Brain microvascular endothelial cell (primary cell): ENCODE measurements around the gene PHLPP1.

ENCODE experiments used
- DNase-seq: peaks from one replicate; pipeline ENCODE4 v3.0.0-alpha.2; 2020
- H3K27ac ChIP-seq: fragments of 250-450 bp; sonication (Bioruptor Pico); 2 replicates; pipeline ENCODE4 v1.5.1; 2020; ENCODE audit warnings: mild to moderate bottlenecking, moderate library complexity
- H3K27me3 ChIP-seq: fragments of 250-450 bp; sonication (Bioruptor Pico); replicated peaks from 2 replicates; pipeline ENCODE4 v1.5.1; 2020; ENCODE audit warnings: mild to moderate bottlenecking
- H3K36me3 ChIP-seq: fragments of 250-450 bp; sonication (Bioruptor Pico); replicated peaks from 2 replicates; pipeline ENCODE4 v1.5.1; 2020; ENCODE audit warnings: mild to moderate bottlenecking
- H3K4me3 ChIP-seq: 2 replicates; pipeline ENCODE4 v1.5.1; 2011; ENCODE audit warnings: low read depth, mild to moderate bottlenecking, control low read depth, low read length, moderate library complexity
- CTCF ChIP-seq: IDR thresholded peaks from 2 replicates; pipeline ENCODE4 v1.5.1; 2011; ENCODE audit warnings: low read depth, mild to moderate bottlenecking, moderate library complexity, low read length, control low read depth, inconsistent platforms; ENCODE audit errors: missing control alignments
- in situ Hi-C: cut with HindIII; loops from 2 replicates; pipeline ENCODE4 v1.10.0; 2017; ENCODE audit warnings: low sequenced_read_pairs, low pct_ligation_motif_present

The PHLPP1 gene

GRCh38 chr18:62767836-62768557, 52.7 kb downstream of the PHLPP1 start:
- H3K4me3 ChIP-seq = no peak overlapping the region
- no peak for DNase-seq
- no peak for TF ChIP-seq CTCF
- H3K27me3 ChIP-seq = no peaks in the 10 kb centered on the region
- in situ Hi-C loops = no loop called here
- H3K36me3 ChIP-seq = no peaks in the 10 kb centered on the region
- H3K27ac ChIP-seq = peak overlapping the region; percentile 30

GRCh38 chr18:62768558-62768943, 53.2 kb downstream of the PHLPP1 start:
- no peak for DNase-seq
- in situ Hi-C loops = no loop called here
- H3K27me3 ChIP-seq = no peaks in the 10 kb centered on the region
- peak overlapping the region; percentile 14 for H3K27ac ChIP-seq
- H3K36me3 ChIP-seq = no peaks in the 10 kb centered on the region
- no peak overlapping the region for H3K4me3 ChIP-seq
- TF ChIP-seq CTCF = no peak

GRCh38 chr18:62769216-62769615, 53.9 kb downstream of the PHLPP1 start:
- Histone ChIP-seq H3K4me3 (no peak overlapping the region), H3K27ac (no peak overlapping the region), H3K27me3 (no peaks in the 10 kb centered on the region), H3K36me3 (no peaks in the 10 kb centered on the region)
- no peak for DNase-seq
- in situ Hi-C loops = no loop called here
- no peak for TF ChIP-seq CTCF

GRCh38 chr18:62771494-62772270, 56.3 kb downstream of the PHLPP1 start:
- Histone ChIP-seq H3K36me3 (no peaks in the 10 kb centered on the region), H3K27ac (no peak overlapping the region), H3K27me3 (no peaks in the 10 kb centered on the region), H3K4me3 (no peak overlapping the region)
- no peak for DNase-seq
- in situ Hi-C loops = no loop called here
- TF ChIP-seq CTCF = no peak

GRCh38 chr18:62772860-62773584, 57.7 kb downstream of the PHLPP1 start:
- Histone ChIP-seq H3K27me3 (no peaks in the 10 kb centered on the region), H3K27ac (no peak overlapping the region), H3K4me3 (no peak overlapping the region), H3K36me3 (no peaks in the 10 kb centered on the region)
- no peak for TF ChIP-seq CTCF
- DNase-seq = no peak
- in situ Hi-C loops = no loop called here
